HepG2 (cell line): ENCODE results near the gene POLN. TPM values are rescaled to one million over a fixed set of nuclear protein-coding genes. Genes with fewer than 3 reads are reported as not detected.

Experiments used
- ATAC-seq: fragments of 200-7000 bp; cut with Tn5 transposase; 3 replicates; pipeline ENCODE4 v1.9.1; 2020; ENCODE audit warnings: mild to moderate bottlenecking, moderate library complexity
- BruUV-seq: library from RNA; stranded (reverse); fragments of 400-500 nt; replicated peaks from 2 replicates; lab custom pipeline; 2021; lab: Mats Ljungman, UMichigan
- CTCF ChIA-PET: fragments of 300-600 bp; formaldehyde crosslinking; extraction: SDS; loops from one replicate; lab custom pipeline; 2021; ENCODE audit warnings: low total read pairs, inconsistent platforms, low intra/inter-chr PET ratio; lab: Yijun Ruan, JAX
- POLR2A ChIA-PET: fragments of 350-600 bp; sonication (Branson Sonifier 250); formaldehyde crosslinking; loops from one replicate; lab custom pipeline; 2020; ENCODE audit warnings: antibody characterized with exemption, inconsistent platforms; lab: Yijun Ruan, JAX
- DNase-seq: peaks from one replicate; pipeline ENCODE4 v3.0.0-alpha.2; 2015; ENCODE audit warnings: low spot score
- FAIRE-seq: peaks from 3 replicates; lab custom pipeline; 2011; peaks lifted over from hg19 to GRCh38; lab: Jason Lieb, UNC
- H2AFZ ChIP-seq: one replicate; pipeline ENCODE4 v1.6.1; 2011; ENCODE audit warnings: low read length, inconsistent platforms
- H3K27ac ChIP-seq: fragments of 300-600 bp; 3 replicates; pipeline ENCODE4 v1.8.0; 2011; ENCODE audit warnings: mixed run types, mild to moderate bottlenecking, mixed read lengths, low read length, inconsistent platforms; ENCODE audit not compliant: insufficient read depth; ENCODE audit errors: extremely low read length
- H3K27me3 ChIP-seq, 2 experiments: fragments of 200-600 bp in 1 of 2; 2 replicates in 1 of 2; 3 replicates in 1 of 2; pipeline versions ENCODE4 v1.6.0 to v1.8.0; 2011; ENCODE audit warnings: low read length in 2 of 2, mild to moderate bottlenecking in 2 of 2, moderate library complexity in 2 of 2, inconsistent platforms in 1 of 2; ENCODE audit not compliant: insufficient read depth in 2 of 2, control insufficient read depth in 1 of 2
- H3K36me3 ChIP-seq, 2 experiments: fragments of 200-600 bp in 1 of 2; replicated peaks in 1 of 2; 2 replicates in 1 of 2; 3 replicates in 1 of 2; pipeline versions ENCODE4 v1.5.1 to v1.8.0; 2011; ENCODE audit warnings: low read length in 2 of 2, inconsistent platforms in 1 of 2; ENCODE audit not compliant: insufficient read depth in 2 of 2, control insufficient read depth in 1 of 2
- H3K4me1 ChIP-seq: 2 replicates; pipeline ENCODE4 v1.5.1; 2012; ENCODE audit warnings: low read length, inconsistent platforms; ENCODE audit not compliant: insufficient read depth
- H3K4me2 ChIP-seq: 2 replicates; pipeline ENCODE4 v1.6.0; 2011; ENCODE audit warnings: low read depth, low read length, inconsistent platforms
- H3K4me3 ChIP-seq, 3 experiments: fragments of 200-600 bp in 1 of 3; sonication (generic), shearing (Covaris generic) in 1 of 3; replicated peaks in 1 of 3; 2 replicates each; pipeline ENCODE4 v1.5.1; 2011 to 2016; ENCODE audit warnings: low read length in 3 of 3, inconsistent platforms in 2 of 3, low read depth in 2 of 3, mild to moderate bottlenecking in 2 of 3, control low read depth in 1 of 3, mixed read lengths in 1 of 3; ENCODE audit not compliant: insufficient read depth in 1 of 3
- H3K79me2 ChIP-seq: one replicate; pipeline ENCODE4 v1.6.1; 2011; ENCODE audit warnings: low read length, inconsistent platforms; ENCODE audit not compliant: insufficient read depth
- H3K9ac ChIP-seq: 2 replicates; pipeline ENCODE4 v1.6.0; 2011; ENCODE audit warnings: mild to moderate bottlenecking, low read depth, low read length, inconsistent platforms; ENCODE audit not compliant: insufficient read depth
- H3K9me3 ChIP-seq: 2 replicates; pipeline ENCODE4 v1.5.1; 2012; ENCODE audit warnings: mild to moderate bottlenecking, low read length
- H4K20me1 ChIP-seq: 2 replicates; pipeline ENCODE4 v1.6.0; 2011; ENCODE audit warnings: inconsistent platforms, mild to moderate bottlenecking, low read length, moderate library complexity; ENCODE audit not compliant: insufficient read depth
- ARNTL ChIP-seq: sonication (generic); formaldehyde crosslinking; IDR thresholded peaks from 2 replicates; pipeline ENCODE4 v1.4.0; 2020; ENCODE audit warnings: mild to moderate bottlenecking, missing genetic modification reagents
- CENPX ChIP-seq: sonication (generic); formaldehyde crosslinking; IDR thresholded peaks from 2 replicates; pipeline ENCODE4 v1.9.0; 2021; ENCODE audit warnings: mild to moderate bottlenecking, missing genetic modification reagents, moderate library complexity
- DNMT1 ChIP-seq: sonication (generic); formaldehyde crosslinking; IDR thresholded peaks from 2 replicates; pipeline ENCODE4 v1.5.1; 2020; ENCODE audit warnings: mild to moderate bottlenecking, missing genetic modification reagents
- HHEX ChIP-seq: IDR thresholded peaks from 2 replicates; pipeline ENCODE4 v1.6.1; 2016; ENCODE audit warnings: control low read depth
- ISL2 ChIP-seq: sonication (generic); formaldehyde crosslinking; IDR thresholded peaks from 2 replicates; pipeline ENCODE4 v1.5.0; 2020; ENCODE audit warnings: missing genetic modification reagents
- ISX ChIP-seq: sonication (generic); formaldehyde crosslinking; conservative IDR thresholded peaks from 2 replicates; pipeline ENCODE4 v1.5.0; 2020; ENCODE audit warnings: missing genetic modification reagents
- KLF12 ChIP-seq: sonication (generic); formaldehyde crosslinking; IDR thresholded peaks from 2 replicates; pipeline ENCODE4 v1.4.0; 2020; ENCODE audit warnings: missing genetic modification reagents, borderline replicate concordance
- MYNN ChIP-seq: sonication (generic); formaldehyde crosslinking; IDR thresholded peaks from 2 replicates; pipeline ENCODE4 v1.4.0; 2020; ENCODE audit warnings: mild to moderate bottlenecking, low read depth, missing genetic modification reagents
- PCBP1 ChIP-seq: fragments of 200-400 bp; formaldehyde crosslinking; IDR thresholded peaks from 2 replicates; pipeline ENCODE4 v1.6.1; 2017; ENCODE audit warnings: mild to moderate bottlenecking, low read depth, low read length, borderline replicate concordance
- PHF8 ChIP-seq: sonication (generic); formaldehyde crosslinking; IDR thresholded peaks from 2 replicates; pipeline ENCODE4 v1.5.0; 2020; ENCODE audit warnings: missing genetic modification reagents
- SNAI1 ChIP-seq: sonication (generic); formaldehyde crosslinking; IDR thresholded peaks from 2 replicates; pipeline ENCODE4 v1.5.0; 2020; ENCODE audit warnings: mild to moderate bottlenecking, missing genetic modification reagents, borderline replicate concordance
- SP140L ChIP-seq: sonication (generic); formaldehyde crosslinking; IDR thresholded peaks from 2 replicates; pipeline ENCODE4 v1.4.0; 2020; ENCODE audit warnings: missing genetic modification reagents, borderline replicate concordance
- ZBTB8A ChIP-seq: sonication (generic); formaldehyde crosslinking; IDR thresholded peaks from 2 replicates; pipeline ENCODE4 v1.4.0; 2020; ENCODE audit warnings: mild to moderate bottlenecking, low read depth, missing genetic modification reagents, borderline replicate concordance
- ZSCAN12 ChIP-seq: sonication (generic); formaldehyde crosslinking; IDR thresholded peaks from 2 replicates; pipeline ENCODE4 v1.9.0; 2021; ENCODE audit warnings: mild to moderate bottlenecking, missing genetic modification reagents
- ZSCAN20 ChIP-seq: sonication (generic); formaldehyde crosslinking; IDR thresholded peaks from 2 replicates; pipeline ENCODE4 v1.4.0; 2020; ENCODE audit warnings: missing genetic modification reagents, mild to moderate bottlenecking, borderline replicate concordance
- WGBS: methylation state at CpG from one replicate; pipeline ENCODE4 v1.1.6; 2017; ENCODE audit warnings: low lambda C conversion rate; 5-methylcytosine and 5-hydroxymethylcytosine counted together
- in situ Hi-C: cut with HindIII; loops from 2 replicates; pipeline ENCODE4 v1.10.0; 2017; ENCODE audit warnings: low pct_unique_long_range_greater_than_20kb; ENCODE audit not compliant: extremely low pct_ligation_motif_present
- intact Hi-C: fragments of 100-400 bp; cut with micrococcal nuclease; formaldehyde crosslinking; loops from one replicate; pipeline ENCODE4 v1.10.0; 2022; ENCODE audit not compliant: unreplicated experiment
- polyA plus RNA-seq, 8 experiments: library from polyadenylated mRNA; depleted of rRNA in 3 of 8; stranded (reverse) in 7 of 8; unstranded in 1 of 8; fragments of >200 nt; fragmentation: Illumina TruSeq in 4 of 8; extraction: Trizol in 4 of 8; gene quantifications; 2 replicates each; pipeline versions ENCODE4 v1.2.1 to v1.2.3, GENCODE V29; 2011 to 2016; ENCODE audit warnings: low read depth in 4 of 8, missing spikeins in 1 of 8, mixed read lengths in 1 of 8; ENCODE audit not compliant: insufficient read depth in 1 of 8
- total RNA-seq, 5 experiments: library from RNA; depleted of rRNA; stranded (reverse); fragments of >200 nt; fragmentation: Illumina TruSeq; extraction: Trizol; gene quantifications; 2 replicates each; pipeline ENCODE4 v1.2.3, GENCODE V29; 2016; ENCODE audit warnings: low read depth in 1 of 5
- TF ChIP-seq, protein P1 (sequence below): sonication (generic); formaldehyde crosslinking; IDR thresholded peaks from 2 replicates; pipeline ENCODE4 v1.4.0; 2020; ENCODE audit warnings: missing genetic modification reagents, mild to moderate bottlenecking, borderline replicate concordance
- TF ChIP-seq, protein P2 (sequence below): sonication (generic); formaldehyde crosslinking; IDR thresholded peaks from 2 replicates; pipeline ENCODE4 v1.4.0; 2020; ENCODE audit warnings: low read depth, mild to moderate bottlenecking, missing genetic modification reagents
- TF ChIP-seq, protein P3 (sequence below): sonication (generic); formaldehyde crosslinking; IDR thresholded peaks from 2 replicates; pipeline ENCODE4 v1.8.0; 2023; ENCODE audit warnings: mild to moderate bottlenecking, missing genetic modification reagents

The POLN gene
- total and polyA plus RNA-seq, 2 of the 13 experiments (the other 11 are each of a cell fraction or from before 2014, with no cell fraction given), result 0.93 to 1.5 TPM

DNA sequence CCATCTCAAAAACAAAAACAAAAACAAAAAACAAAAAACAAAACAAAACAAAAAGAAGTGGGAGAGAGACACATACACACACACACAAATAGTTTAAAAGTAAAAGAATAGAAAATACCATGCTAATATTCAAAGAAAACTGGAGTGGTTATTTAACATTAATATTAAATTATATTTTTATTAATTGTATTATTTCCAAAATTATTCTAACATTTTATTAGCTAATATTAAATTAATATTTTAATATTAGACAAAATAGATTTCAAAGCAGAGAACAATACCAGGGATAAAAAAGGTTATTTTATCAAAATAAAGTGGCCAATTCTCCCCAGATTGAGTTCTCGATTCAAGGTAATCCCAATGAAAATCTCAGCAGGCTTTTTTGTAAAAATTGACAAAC, 91.8 kb downstream of the POLN start (continued):
- TF ChIP-seq, protein P1, sequence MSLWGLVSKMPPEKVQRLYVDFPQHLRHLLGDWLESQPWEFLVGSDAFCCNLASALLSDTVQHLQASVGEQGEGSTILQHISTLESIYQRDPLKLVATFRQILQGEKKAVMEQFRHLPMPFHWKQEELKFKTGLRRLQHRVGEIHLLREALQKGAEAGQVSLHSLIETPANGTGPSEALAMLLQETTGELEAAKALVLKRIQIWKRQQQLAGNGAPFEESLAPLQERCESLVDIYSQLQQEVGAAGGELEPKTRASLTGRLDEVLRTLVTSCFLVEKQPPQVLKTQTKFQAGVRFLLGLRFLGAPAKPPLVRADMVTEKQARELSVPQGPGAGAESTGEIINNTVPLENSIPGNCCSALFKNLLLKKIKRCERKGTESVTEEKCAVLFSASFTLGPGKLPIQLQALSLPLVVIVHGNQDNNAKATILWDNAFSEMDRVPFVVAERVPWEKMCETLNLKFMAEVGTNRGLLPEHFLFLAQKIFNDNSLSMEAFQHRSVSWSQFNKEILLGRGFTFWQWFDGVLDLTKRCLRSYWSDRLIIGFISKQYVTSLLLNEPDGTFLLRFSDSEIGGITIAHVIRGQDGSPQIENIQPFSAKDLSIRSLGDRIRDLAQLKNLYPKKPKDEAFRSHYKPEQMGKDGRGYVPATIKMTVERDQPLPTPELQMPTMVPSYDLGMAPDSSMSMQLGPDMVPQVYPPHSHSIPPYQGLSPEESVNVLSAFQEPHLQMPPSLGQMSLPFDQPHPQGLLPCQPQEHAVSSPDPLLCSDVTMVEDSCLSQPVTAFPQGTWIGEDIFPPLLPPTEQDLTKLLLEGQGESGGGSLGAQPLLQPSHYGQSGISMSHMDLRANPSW, result no peak
- TF ChIP-seq HHEX (CRISPR knock-in tag) (no peak), PCBP1 (no peak), ZSCAN20 (no peak), ZBTB8A (no peak)
- TF ChIP-seq, protein P2, sequence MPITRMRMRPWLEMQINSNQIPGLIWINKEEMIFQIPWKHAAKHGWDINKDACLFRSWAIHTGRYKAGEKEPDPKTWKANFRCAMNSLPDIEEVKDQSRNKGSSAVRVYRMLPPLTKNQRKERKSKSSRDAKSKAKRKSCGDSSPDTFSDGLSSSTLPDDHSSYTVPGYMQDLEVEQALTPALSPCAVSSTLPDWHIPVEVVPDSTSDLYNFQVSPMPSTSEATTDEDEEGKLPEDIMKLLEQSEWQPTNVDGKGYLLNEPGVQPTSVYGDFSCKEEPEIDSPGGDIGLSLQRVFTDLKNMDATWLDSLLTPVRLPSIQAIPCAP (CRISPR knock-in tag), result no peak

DNA sequence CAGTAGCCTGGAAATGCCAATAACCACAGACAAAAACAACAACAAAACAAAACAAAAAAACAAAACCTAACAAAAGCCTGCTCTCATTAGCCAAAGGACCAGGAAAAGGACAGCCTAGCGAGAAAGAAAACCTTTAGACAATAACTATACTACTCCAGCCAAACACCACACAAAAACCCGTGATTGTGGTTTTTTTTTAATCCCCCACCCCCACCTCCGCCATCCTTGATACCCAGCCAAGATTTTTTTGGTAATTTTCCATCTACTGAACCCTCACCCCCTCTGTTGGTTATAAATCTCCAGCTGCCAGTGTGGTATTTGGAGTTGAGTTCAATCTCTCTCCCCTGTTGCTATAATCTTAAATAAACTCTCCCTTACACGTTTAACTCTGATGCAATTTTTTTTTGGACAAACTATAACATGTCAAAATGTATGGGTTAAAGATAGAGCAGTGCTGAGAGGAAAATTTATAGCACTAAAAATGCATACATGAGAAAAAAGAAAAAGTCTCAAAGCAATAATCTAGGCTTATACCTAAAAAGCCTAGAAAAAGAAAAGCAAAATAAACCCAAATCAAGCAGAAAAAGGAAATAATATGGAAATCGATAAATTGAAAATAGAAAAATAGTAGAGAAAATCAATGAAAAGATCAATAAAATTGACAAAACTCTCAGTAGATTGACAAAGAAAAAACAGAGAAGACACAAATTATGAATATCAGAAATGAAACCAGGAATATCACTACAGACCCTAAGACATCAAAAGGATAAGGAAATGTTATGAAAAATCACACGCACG, 99.1 kb downstream of the POLN start:
- no peak for ATAC-seq
- no peak overlapping the region for H3K4me3 ChIP-seq
- DNase-seq, result no peak
- POLR2A ChIA-PET, result no interaction called here
- in situ Hi-C loops, result no loop called here
- no peak for FAIRE-seq
- H2AFZ ChIP-seq, result no peak overlapping the region
- no peak overlapping the region for H3K27ac ChIP-seq
- no peaks in the 10 kb centered on the region for H4K20me1 ChIP-seq
- H3K27me3 ChIP-seq, result peaks cover 0 to 7% of the 10 kb centered on the region in 2 experiments; a peak in 1 of 5 replicates
- CTCF ChIA-PET, result no interaction called here
- no peaks in the 10 kb centered on the region for H3K9me3 ChIP-seq
- no peak overlapping the region for H3K9ac ChIP-seq
- BruUV-seq, result no TSS peak
- H3K79me2 ChIP-seq, result no peaks in the 10 kb centered on the region
- peak overlapping the region; percentile 30 for H3K4me2 ChIP-seq
- H3K36me3 ChIP-seq, result no peaks in the 10 kb centered on the region
- 41% methylated on average over 7 of the region's 7 CpGs for WGBS
- intact Hi-C loops, result no loop called here
- H3K4me1 ChIP-seq, result peaks cover 21% of the 10 kb centered on the region
- TF ChIP-seq PHF8 (CRISPR knock-in tag) (no peak), KLF12 (CRISPR knock-in tag) (no peak), ISL2 (CRISPR knock-in tag) (no peak), MYNN (CRISPR knock-in tag) (no peak), ZSCAN12 (CRISPR knock-in tag) (no peak), ISX (CRISPR knock-in tag) (no peak), SP140L (CRISPR knock-in tag) (no peak), ARNTL (CRISPR knock-in tag) (no peak), DNMT1 (CRISPR knock-in tag) (no peak), CENPX (CRISPR knock-in tag) (no peak), SNAI1 (no peak)
- TF ChIP-seq, protein P3, sequence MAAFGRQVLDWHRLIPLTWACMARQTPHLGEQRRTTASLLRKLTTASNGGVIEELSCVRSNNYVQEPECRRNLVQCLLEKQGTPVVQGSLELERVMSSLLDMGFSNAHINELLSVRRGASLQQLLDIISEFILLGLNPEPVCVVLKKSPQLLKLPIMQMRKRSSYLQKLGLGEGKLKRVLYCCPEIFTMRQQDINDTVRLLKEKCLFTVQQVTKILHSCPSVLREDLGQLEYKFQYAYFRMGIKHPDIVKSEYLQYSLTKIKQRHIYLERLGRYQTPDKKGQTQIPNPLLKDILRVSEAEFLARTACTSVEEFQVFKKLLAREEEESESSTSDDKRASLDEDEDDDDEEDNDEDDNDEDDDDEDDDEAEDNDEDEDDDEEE, result no peak
